GM21619 (cell line): Measurements from ENCODE around the gene PI16.
A peak's percentile ranks its signal among the peaks of the same experiment; 100 is the strongest.

Source experiments
- ATAC-seq: cut with Tn5 transposase; IDR thresholded peaks from one replicate; pipeline ENCODE4 v1.9.1; 2021; ENCODE audit not compliant: unreplicated experiment

PI16 gene

DNA sequence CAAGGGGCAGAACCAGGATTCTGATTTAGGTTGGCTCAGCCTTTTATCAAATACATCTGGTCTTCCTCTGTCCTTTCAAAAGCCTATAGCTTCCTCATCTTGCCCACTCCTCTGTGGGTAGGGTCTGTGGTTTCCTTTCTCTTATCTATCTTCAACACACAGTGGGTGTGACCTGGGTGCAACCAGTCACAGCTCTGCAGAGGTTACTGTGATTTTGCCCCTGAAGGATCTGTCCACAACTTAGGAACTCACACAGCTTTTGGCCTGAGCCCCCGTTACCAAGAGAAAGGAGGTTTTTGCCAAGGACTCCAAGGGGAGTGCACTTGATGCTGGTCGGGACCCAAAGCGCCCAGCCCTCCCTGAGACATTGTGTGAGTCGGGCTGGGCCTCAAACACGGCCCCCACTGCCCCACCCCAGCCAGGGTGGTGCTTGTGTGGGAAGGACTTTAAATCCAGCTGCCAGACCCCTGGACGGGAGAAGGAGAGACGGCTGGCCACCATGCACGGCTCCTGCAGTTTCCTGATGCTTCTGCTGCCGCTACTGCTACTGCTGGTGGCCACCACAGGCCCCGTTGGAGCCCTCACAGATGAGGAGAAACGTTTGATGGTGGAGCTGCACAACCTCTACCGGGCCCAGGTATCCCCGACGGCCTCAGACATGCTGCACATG, at the start of gene PI16:
Gene PI16, plus strand, starts transcription at position 477 of the 670 bp plus-strand sequence. Its CDS starts 23 bp downstream, at position 500.
- ATAC-seq: no peak

GRCh38 chr6:36904851-36905393, 49.6 kb upstream of the PI16 start:
- no peak for ATAC-seq

GRCh38 chr6:36906539-36907325, 47.8 kb upstream of the PI16 start:
- ATAC-seq: no peak

GRCh38 chr6:36907781-36908180, 46.8 kb upstream of the PI16 start:
- no peak for ATAC-seq

DNA sequence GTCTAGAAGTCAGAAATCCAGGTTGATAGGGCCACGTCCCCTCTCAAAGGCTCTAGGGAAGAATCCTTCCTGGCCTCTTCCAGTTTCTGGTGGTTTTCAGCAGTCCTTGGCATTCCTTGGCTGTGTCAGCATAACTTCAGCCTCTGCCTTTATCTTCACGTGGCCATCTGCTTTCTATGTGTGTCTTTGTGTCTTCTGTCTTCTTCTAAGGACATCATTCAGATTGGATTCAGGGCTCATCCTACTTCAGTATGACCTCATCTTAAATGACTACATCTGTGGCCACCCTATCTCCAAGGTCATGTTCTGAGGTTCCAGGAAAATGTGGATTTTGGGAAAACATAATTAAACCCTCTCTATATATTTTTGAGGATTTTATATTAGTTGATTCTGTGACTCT, 45.8 kb upstream of the PI16 start:
- ATAC-seq: no peak

DNA sequence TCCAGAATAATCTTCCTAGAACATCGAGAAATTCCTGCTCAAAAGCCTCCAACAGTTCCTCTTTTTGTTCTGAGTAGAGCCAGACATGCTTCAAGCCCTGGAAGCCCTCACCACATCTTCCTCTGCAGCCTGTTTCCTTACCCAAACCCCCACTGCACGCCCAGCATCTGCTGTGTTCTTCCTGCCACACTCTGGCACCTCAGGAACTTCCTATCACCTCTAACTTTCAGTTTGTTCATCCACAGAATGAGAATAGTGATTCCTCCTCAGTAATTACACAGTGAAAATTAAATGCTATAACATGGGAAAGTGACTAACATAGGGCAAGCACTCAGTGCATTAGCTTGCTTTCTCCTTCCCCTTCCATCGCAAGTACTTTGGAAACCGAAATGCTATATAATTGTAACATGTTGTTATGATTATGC, 42.5 kb upstream of the PI16 start:
- ATAC-seq: peak; percentile 24

- peak; percentile 90 for ATAC-seq
Observed at GRCh38 chr6:36912586-36912985, 42.0 kb upstream of the PI16 start.

DNA sequence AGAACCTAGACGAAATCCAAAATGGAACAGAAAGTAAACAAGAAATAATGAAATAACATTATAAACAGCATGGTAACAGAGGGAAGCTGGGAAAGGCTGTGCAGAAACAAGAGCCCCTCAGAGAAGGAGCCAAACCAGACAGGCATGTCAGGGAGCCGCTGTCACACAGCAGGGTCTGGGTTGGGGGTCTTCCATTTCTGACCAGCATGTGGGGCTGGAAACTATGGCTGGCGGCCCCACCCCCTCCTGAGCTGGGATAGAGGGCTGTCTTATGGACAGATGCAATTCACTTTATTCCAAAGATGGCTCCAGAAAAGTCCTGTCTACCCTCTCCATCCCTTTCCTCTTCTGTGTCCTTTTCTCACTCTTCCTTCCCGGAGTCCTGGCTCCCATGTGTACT, 41.5 kb upstream of the PI16 start:
- ATAC-seq: no peak

DNA sequence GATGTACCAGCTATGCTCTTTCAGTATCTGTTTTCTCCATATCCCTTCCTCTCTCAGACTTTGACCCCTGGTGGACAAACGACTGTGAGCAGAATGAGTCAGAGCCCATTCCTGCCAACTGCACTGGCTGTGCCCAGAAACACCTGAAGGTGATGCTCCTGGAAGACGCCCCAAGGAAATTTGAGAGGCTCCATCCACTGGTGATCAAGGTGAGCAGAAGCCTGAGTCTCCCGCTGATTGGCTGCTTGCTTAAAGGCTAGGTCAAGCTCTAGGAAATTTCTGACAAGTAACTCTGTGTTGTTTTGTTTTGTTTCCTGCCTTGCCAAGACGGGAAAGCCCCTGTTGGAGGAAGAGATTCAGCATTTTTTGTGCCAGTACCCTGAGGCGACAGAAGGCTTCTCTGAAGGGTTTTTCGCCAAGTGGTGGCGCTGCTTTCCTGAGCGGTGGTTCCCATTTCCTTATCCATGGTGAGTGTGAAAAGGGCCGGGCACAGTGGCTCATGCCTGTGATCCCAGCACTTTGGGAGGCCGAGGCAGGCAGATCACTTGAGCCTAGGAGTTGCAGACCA, 40.2 kb upstream of the PI16 start:
- no peak for ATAC-seq

GRCh38 chr6:36915599-36915998, 38.9 kb upstream of the PI16 start:
- no peak for ATAC-seq

DNA sequence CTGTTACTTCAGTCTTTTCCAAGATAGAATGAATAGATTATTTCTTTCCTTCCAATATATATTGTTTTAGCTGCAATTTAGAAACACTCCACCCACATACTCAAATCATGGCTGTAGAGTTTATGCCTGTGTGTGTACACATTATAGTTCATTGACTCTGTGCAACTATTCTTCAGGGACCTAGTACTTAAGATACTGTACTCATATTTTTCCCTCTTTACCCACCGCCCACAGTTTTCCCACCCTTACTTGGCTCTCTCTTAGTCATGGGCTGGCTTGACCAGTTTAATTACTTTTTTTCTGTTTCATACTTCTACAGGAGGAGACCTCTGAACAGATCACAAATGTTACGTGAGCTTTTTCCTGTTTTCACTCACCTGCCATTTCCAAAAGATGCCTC, 38.4 kb upstream of the PI16 start:
- ATAC-seq: no peak

DNA sequence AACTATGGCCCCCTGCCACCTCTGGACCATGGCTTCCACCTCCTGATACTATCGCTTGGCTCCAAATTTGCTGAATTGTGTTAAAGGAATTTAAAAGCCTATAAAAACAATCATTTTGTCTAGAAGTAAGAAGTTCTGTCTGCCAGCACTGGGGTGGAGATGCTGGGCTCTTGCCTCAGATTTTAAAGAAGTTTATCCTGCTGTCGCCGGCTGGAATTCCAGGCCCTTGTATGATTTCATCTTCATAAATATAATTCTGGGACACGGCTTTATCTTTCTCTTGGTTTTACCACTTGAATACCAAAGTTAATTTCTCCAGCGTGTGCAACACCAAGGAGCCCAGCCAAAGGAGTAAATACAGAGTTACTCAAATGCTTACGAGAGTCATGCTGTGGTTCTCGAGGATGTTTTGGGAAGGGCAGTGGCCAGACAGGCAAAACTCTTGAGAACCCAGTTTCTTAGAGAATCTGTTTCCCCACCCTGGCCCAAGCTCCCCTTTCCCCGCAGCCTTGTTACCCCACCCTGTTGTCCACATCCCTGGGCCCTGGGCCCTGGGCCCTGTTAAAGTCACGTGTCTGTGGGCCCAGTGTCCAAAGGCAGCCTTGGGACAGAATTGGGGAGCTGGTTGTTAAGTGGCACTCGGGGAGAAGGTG, 36.9 kb upstream of the PI16 start:
- ATAC-seq: no peak

GRCh38 chr6:36920049-36920448, 34.5 kb upstream of the PI16 start:
- ATAC-seq: no peak

DNA sequence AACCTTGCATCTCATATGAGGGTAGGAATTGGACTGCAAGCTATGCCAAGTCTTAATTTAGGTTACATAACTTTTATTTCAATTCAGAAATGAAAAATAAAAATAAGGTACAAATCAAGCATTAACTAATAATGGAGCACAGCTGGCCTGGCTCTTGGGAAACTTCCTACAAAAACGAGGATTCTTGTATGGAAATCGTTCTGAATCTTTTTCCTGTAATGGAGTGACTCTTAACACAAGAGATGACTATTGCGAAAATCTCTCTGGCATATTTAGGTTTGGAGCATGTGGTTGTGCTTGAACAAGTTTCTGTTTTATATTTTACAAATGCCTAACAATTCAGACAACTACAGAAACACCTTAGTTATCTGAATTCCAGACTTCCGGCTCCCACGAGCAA, 34.0 kb upstream of the PI16 start:
- ATAC-seq: no peak

- no peak for ATAC-seq
Observed at GRCh38 chr6:36924131-36924530, 30.4 kb upstream of the PI16 start.

GRCh38 chr6:36924778-36925374, 29.7 kb upstream of the PI16 start:
- ATAC-seq: no peak

- ATAC-seq: no peak
Observed at GRCh38 chr6:36925809-36926208, 28.7 kb upstream of the PI16 start.

- ATAC-seq: no peak
Observed at GRCh38 chr6:36926708-36927513, 27.6 kb upstream of the PI16 start.

- ATAC-seq: no peak
Observed at GRCh38 chr6:36927691-36928546, 26.6 kb upstream of the PI16 start.
